ENCODE measurements around the gene ZBTB16.

Gene ZBTB16

DNA sequence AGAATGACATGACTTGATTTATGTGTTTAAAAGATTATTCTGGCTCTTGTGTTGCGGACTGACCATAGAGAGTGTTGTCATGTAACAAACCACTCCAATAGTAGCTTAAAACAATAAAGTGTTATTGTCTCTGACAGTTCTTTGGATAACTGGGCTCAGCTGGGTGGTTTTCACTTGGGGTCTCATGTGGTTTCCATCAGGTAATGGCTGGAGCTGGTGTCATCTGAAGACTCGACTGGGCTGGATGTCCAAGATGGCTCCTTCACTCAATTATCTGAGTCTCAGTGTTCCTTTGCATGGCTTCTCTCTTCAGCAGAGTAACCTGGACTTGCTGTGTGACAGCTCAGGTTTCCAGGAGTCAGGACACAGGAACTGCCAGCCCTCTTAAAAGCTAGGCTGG is 132.4 kb downstream of the ZBTB16 start:
- TF ChIP-seq, protein P1, sequence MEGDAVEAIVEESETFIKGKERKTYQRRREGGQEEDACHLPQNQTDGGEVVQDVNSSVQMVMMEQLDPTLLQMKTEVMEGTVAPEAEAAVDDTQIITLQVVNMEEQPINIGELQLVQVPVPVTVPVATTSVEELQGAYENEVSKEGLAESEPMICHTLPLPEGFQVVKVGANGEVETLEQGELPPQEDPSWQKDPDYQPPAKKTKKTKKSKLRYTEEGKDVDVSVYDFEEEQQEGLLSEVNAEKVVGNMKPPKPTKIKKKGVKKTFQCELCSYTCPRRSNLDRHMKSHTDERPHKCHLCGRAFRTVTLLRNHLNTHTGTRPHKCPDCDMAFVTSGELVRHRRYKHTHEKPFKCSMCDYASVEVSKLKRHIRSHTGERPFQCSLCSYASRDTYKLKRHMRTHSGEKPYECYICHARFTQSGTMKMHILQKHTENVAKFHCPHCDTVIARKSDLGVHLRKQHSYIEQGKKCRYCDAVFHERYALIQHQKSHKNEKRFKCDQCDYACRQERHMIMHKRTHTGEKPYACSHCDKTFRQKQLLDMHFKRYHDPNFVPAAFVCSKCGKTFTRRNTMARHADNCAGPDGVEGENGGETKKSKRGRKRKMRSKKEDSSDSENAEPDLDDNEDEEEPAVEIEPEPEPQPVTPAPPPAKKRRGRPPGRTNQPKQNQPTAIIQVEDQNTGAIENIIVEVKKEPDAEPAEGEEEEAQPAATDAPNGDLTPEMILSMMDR (IDR thresholded peaks at IDR 0.05; ENCODE audit: extremely low read depth, missing control alignments) = no peak
- no peak for DNase-seq (ENCODE audit: low spot score)

DNA sequence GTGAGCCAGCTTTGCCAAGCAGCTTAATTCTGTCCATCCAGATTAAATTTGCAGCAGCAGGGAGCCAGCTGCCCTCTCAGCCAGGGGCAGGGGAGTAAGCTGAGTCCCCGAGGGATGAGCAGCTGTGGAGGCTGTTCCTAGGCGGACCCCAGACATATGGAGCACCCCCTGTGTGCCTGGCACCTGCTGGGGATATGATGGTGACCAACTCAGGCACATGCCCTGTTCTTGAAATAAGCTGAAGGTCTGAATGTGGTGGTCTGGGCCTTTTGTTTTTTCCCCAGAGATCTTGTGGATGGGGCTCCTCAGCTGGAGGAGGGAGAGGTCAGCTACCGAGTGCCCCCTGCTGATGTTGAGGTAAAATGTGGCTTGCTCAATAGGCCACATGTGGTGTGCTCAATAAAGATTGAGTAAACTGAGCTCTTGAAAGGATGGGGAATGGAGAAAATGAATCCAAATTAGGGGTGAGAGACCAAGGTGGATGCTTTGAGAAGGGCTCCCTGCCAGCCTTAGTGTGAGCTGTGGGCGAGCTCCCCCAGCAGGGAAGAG is 133.4 kb downstream of the ZBTB16 start:
- DNase-seq (ENCODE audit: low spot score) = no peak
- TF ChIP-seq, protein P1 (IDR thresholded peaks at IDR 0.05; ENCODE audit: extremely low read depth, missing control alignments) = no peak

DNA sequence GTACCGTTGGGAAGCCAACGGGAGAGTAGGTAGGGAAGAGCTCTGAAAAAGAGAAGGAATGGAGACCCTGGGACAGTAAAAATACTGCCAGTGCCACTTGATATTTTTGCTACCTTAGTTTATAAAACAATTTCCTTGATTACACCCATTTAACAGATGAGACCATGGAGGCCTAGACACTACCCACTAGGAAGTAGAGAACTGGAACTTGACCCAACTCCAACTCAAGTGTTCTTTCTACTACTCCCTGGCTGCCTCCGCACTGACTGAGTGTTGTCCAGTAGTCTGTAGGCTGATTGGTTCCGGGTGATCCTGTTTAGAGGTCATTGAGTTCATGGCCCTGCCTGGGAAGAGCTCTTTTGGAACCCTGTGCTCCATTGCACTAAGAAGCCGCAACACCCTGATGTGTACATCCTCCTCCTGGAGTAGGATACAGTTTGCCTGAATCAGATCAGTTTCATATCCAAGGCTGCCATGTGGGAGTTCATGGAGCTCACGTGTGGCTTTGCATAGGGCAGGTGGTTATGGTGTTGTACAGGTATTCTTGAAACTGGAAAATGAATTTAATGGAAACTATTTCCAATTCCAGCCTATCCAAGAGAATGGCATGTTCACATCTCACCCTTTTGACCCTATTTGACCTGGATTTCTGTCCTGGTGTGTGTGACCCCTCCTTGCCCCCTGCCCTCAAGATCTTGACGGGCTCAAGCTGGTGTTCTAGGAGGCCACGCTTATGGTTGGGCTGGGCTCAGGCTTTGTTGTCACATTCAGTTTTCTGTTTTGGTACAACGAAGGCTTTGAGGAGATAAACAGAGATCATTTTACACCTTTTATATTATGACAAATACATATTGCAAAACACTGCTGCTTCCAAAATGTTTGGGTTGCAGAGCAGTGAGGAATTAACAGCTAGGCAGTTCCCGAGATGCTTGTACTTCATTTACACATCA is 134.5 kb downstream of the ZBTB16 start:
- TF ChIP-seq, protein P1 (IDR thresholded peaks at IDR 0.05; ENCODE audit: extremely low read depth, missing control alignments) = no peak
- no peak for DNase-seq (ENCODE audit: low spot score)

DNA sequence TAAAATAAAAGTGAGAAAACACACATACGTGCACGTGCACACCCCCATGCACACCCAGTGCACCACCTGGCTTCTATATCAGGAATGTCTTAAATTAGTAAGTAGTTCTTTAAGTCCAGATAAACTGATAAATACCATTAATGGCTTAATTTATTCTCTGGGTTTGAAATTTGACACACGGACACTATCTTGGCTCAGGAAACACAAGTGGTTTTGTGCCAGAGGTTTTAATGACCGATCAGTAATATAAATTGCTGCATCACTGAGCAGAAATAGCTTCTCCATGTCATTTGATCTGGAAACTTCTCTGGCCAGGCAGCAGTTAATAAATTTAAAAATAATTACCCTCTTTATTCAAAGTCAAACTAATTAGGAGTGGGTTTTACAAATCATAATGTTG is 135.2 kb downstream of the ZBTB16 start:
- DNase-seq (ENCODE audit: low spot score) = no peak
- TF ChIP-seq, protein P1 (IDR thresholded peaks at IDR 0.05; ENCODE audit: extremely low read depth, missing control alignments) = no peak

DNA sequence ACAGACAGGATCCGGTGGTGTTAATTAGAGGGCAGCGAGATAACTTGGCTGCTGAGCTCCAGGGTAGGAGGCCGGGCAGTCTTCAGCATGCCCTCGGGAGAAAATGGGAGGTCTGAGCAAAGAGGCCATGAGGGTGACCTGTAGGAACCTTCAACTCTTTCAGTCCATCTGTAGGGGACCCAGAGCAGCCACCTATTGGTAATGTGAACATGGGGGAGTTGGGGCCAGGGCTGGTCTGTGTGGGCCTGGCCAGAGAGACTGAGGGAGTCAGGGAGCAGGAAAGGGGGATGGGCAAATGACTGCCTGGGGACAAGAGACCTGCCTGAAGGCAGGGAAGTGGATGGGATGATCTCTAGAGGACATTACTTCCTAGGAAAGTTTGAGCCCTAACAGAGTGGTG is 135.6 kb downstream of the ZBTB16 start:
- DNase-seq (ENCODE audit: low spot score) = no peak
- TF ChIP-seq, protein P1 (IDR thresholded peaks at IDR 0.05; ENCODE audit: extremely low read depth, missing control alignments) = no peak

DNA sequence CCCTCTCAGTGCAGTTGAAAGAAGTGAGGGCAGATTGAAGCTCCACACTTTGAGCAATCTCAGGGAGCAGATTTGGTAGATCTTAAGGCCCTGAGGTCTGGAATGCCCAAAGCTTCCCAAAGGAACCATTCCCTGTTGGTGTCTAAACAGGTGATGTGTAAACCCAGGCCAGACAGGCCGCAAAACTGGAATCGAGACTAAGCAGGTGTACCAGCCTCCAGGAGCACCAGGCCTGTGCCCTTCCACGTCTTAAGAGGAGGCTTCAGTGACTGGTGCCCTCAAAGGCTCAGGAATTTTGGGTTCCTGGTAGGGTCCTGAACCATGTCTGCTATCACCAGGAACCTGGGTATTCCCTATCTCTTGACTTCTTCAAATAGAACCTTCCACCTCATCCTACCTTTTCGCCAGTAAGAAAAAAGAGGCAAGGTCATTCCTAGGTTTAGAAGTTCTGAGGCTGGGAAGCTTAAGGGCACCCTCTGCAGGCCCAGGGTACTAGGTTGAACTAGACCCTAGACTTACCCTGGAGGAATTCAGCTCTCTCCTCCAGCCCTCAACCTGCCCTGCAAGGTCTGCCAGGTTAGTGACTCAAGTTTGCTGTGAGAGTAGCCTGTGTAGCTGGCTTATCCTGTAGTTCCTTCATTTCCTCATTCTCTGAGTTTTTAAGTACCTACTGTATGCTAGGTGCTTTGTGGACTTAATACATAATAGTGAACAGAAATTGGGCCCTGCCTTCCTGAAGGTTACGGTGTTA is 136.6 kb downstream of the ZBTB16 start:
- peak; percentile 22 for DNase-seq (ENCODE audit: low spot score)

More for the DNA sequence above, 136.6 kb downstream of the ZBTB16 start:
- TF ChIP-seq, protein P1 (IDR thresholded peaks at IDR 0.05; ENCODE audit: extremely low read depth, missing control alignments) = no peak
